GF-D8 (cell line): Measurements from ENCODE around the gene MICALL1.
"Not testable (repeated sequence)": the region's sequence is repeated elsewhere in the genome, so short reads cannot be mapped to it uniquely, and the experiment has no call there.

Experiments used
- DNase-seq: peaks from one replicate; lab custom pipeline; 2025; lab: John Stamatoyannopoulos, UW

MICALL1 gene

DNA sequence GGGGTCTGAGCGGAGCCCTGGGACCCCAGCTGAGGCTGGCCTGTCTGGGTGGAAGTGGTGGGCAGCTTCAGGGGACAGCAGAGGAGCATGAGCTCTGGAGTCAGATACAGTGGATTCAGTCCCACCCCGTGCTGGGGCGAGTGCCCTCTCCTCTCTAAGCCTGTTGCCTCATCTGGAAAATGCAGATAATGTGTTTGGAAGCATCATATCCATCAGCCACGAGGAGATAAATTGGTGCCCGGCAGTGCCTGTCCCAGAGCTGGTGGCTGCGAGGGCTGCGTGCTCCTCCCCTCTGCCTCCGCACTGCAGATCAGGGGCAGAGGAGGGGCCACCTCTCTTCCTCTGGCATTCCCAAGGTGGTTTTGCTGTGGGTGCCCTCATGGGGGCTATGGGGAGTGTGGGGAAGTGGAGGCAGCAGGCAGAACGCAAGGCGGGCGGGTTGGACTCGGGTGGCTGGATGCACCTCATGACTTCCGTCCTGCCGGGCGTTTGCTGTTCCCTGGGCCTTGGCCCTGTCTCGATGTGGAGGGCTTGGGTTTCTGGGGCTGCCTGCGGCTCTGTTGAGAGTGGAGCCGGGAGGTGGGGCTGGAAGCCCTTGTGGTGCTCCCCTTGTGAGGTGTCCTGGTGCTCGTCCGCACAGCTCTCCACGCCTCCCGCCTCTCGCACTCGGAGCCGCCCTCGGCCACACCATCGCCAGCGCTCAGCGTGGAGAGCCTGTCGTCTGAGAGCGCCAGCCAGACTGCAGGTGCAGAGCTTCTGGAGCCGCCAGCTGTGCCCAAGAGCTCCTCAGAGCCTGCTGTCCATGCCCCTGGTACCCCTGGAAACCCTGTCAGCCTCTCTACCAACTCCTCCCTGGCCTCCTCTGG, 20.9 kb downstream of the MICALL1 start:
- no peak for DNase-seq

DNA sequence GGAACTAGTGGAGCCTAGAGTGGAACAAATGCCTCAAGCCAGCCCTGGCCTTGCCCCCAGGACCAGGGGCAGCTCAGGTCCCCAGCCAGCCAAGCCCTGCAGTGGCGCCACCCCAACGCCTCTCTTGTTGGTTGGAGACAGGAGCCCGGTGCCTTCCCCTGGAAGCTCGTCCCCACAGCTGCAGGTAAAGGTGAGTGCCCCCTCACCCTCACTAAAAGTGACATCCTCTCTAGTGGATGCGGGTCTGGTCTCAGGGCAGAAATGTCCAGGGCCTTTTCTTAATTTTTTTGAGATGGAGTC, 21.5 kb downstream of the MICALL1 start:
- DNase-seq: no peak

DNA sequence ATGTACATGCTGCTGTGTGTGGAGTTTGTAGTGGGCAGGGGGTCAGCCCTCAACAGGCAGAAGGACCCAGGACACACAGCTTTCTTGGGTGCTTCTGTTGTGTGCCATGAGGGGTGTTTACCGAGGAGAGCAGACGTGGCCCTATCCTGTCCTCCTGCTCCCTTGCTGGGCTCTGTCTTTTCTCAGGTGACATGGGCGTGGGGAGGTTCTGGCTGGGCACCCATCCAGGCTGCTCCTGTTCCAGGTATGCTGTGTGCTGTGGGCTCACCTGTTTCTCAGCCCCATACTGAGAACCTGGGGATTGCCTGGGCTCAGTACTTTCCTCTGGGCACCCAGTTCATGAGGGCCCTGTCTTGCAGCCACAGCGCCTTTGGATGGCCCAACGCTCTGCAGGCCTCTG, 23.3 kb downstream of the MICALL1 start:
- DNase-seq: no peak

DNA sequence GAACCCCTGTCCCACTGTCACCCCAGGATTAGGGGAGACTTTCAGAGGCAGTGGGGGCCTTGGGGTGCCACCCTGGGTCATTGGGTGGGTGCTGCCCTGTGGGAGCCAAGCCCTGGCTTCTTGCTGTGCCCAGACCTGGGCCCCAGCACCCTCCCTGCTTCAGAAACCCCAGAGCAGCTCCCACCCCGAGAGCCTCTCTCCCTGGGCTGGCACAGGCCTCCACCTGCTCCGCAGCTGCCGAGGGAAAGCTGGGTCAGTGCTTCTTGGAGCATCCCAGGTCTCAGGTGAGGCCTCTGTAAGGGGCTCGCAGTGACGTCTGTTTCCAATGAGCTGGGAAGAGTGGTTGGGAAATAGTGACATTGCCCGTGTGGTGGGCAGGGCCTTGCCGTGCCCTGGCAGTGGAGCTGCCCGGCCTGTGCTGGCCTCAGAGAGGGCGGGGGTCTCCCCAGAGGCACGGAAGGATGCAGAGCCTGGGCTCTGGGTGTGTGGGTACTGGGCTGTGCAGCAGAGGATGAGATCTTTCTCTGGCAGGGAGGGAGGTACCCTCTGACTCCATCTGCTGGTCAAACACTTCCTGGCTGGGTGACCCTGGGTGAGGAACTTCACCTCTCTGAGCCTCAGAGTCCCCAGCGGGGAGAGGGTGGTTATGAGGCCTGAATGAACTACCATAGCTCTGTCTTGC, 24.3 kb downstream of the MICALL1 start:
- no peak for DNase-seq

DNA sequence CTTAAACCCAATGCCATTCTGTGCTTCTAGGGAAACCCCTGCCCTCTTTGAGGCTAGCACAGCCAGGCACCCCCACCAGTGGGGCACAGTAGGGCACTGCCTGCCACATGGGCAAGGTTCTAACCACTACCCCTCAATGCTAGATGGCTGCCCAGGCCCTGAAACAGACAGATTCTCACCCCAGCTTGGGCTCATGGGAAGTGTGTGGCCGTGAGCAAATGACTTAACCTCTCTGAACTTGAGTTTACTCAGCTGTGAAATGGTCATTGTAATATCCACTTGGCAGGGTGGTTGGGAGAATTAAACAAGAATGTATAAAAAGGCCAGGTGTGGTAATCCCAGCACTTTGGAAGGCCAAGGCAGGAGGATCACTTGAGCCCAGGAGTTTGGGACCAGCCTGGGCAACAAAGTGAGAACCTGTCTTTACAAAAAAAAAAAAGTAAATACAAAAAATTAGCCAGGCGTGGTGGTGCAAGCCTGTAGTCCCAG, 24.9 kb downstream of the MICALL1 start:
- no peak for DNase-seq

DNA sequence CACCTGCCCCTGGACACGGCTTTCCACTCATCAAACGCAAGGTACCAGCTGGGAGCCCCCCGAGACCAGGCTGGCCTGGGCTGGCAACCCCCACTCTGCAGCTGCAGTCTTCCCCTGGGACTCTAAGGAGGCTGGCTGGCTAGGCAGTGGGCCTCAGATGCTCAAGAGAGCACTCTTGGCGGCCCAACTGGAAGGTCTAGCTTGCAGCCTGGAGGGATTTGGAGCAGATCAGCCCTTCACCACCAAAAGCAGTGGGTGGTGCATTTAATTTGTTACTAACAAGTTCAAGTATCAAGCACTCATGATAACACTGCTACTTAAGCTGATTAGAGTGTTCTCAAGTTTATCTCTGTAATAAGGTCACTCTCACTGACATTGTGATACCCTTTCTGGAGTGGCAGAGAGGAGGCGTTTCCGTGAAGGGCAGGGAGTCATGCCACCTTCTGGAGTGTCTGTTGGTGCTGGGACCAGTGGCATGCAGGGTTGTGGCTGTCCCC, 25.8 kb downstream of the MICALL1 start:
- no peak for DNase-seq

DNA sequence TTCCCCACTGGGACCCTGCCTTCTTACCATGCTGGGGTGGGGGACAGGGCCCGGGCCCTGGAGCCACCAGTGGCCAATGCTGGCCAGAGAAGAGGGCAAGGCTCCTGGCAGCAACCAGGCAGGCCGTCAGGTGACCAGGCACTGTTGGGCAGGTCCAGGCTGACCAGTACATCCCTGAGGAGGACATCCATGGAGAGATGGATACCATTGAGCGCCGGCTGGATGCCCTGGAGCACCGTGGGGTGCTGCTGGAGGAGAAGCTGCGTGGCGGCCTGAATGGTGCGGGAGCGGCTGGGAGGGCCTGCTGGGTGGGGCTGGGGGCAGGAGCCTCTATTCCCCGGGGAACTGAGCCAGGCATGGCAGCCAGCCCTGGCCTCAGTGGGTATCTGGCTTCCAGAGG, 26.3 kb downstream of the MICALL1 start:
- DNase-seq: no peak

DNA sequence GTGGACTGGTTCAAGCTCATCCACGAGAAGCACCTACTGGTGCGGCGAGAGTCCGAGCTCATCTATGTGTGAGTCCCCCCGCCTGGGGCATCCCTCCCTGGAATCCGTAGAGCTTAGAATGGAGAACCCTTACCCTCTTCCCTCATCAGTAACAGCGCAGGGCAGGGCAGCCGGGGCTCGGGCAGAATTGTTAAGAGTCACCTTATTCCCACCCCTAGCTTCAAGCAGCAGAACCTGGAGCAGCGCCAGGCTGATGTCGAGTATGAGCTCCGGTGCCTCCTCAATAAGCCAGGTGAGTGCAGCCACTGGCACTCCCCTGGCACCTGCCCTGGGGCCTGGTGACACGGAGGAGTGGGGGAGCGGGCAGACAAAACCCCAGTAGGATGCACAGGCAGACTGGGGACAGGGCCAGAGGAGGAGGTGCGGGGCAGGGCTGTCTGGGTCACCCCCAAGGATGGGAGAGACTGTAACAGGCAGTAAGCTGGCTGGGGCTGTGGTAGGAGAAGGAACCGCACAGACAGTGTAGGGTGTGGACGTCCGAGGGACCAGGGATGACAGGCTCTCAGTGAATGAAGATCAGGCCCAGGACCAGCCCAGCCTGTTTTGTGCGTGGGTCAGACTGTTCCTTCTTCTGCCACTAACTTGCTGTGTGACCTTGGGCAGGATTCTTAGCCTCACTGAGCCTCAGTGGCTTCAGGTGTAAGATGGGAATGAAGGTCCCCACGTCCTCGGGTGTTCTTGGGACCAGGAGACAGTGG, 26.9 kb downstream of the MICALL1 start:
- DNase-seq: no peak

DNA sequence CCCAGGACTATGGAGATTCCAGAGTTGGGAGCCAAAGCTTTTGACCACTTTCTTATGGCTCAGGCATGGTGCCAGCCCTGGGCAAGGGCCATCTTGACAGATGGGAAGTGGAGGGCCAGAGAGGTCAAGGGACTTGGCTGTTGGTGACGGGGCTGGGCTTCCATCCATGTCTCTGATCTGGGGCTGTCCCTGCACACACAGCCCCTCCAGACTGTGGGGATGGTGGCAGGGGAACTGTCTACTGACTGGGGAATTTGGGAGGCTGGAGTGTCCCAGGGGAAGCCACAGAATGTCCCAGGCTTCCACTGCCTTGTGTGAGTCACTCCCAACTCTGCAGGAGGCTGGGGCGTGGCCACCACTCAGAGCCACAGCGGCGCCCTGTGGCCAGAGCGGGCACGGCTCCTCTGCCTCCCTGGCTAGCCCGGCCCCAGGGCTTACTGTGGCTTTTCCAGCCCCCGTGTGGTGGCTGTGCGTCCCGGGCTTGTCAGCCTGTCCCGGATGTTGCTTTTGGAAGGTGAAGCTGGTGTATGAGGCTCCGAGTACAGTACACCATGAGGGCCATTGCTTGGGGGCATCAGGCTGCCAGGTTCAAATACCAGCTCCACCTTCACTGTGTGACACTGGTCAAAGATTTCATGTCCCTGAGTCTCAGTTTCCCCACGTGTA, 27.7 kb downstream of the MICALL1 start:
- DNase-seq: peak; percentile 53

DNA sequence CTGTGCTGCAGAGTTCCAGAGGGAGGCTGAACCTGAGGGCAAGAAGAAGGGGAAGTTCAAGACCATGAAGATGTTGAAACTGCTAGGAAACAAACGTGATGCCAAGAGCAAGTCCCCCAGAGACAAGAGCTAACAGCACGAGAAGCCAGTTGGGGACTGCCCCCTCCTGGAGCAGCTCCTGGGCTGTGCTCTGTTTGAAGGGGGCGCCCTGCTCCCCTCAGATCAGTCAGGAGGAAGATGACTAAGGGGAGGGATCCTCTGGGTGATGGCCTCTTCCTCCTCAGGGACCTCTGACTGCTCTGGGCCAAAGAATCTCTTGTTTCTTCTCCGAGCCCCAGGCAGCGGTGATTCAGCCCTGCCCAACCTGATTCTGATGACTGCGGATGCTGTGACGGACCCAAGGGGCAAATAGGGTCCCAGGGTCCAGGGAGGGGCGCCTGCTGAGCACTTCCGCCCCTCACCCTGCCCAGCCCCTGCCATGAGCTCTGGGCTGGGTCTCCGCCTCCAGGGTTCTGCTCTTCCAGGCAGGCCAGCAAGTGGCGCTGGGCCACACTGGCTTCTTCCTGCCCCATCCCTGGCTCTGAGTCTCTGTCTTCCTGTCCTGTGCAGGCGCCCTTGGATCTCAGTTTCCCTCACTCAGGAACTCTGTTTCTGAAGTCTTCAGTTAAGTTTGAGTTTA, 34.7 kb downstream of the MICALL1 start:
- peak; percentile 63 for DNase-seq

DNA sequence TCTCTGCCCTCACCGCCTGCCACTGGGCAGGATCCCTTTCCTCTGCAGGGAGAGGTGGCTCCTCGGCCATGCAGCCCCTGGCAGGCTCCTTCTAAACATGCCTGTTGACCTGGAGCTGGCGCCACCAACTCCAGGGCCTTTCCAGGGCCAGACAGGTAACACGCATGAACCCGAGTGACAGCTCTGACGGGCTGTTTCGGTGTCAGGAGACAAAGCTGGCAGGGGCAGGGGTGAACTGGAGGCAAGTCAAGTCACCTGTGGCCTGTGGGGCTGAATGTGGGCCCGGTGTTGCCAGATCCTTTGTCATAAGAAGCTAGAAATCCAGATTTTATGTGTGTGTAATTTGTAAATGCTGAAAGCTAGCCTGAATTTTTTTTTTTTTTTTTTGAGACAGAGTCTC, 36.0 kb downstream of the MICALL1 start:
- no peak for DNase-seq

DNA sequence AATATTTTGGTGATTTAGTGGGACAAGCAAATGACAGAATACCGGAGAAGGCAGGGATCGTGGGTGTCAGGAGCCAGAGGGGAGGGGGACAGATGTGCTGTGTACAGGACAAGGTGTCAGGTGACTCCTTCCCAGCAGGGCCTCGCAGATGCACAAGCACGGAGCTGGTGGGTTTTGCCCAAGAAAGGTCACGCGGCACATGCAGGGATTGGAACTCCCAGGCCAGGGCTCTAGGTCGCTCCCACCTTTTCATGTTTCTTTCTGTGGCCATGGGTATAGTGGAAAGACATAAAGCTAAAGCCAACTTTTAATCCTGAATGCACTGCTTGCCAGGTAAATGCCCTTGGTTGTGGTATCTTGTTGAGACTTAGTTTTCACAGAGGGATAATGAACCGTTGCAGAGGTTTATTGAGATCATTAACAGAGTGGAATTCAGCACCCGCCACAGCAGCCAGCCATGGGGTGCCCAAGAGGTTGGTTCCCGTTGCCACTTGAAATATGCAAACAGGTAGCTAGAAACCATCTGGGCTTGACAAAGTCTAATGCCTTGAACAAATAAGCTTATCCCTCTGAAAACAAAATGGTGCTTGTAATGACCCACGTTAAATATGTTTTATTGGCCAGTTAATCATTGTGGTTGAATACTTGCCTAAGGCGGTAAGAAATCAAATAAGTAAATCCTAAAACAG, 37.2 kb downstream of the MICALL1 start:
- DNase-seq: no peak

DNA sequence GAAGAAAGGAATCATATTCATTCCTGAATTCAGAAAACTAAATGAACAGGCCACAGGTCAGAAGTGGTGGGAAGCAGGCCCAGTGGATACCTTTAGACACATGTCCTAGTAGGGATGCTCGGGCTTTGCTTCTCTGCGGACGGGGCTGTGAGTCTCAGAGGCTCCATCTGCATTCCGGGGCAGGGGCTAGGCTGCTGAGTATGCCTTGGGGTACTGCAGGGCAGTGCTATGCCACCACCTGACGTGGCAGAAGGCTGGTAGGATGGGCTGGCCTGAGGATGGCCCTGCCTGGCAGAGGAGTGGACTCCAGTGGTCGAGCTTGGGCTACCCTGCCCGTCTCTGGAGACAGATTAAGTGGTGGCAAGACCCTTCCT, 37.7 kb downstream of the MICALL1 start:
- no peak for DNase-seq

DNA sequence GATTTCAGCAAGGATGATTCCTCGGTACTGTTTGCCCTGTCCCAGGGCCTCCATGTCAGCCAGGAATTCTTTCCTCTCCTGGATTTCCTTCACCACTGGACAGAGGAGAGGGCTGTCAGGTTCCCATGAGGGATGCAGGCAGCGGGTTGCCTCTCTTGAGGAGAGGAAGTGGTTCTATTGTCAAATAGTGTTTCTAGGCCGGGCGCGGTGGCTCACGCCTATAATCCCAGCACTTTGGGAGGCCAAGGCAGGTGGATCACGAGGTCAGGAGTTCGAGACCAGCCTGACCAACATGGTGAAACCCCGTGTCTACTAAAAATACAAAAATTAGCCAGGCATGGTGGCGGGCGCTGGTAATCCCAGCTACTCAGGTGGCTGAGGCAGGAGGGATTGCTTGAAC, 38.3 kb downstream of the MICALL1 start:
- not testable (repeated sequence) for DNase-seq

DNA sequence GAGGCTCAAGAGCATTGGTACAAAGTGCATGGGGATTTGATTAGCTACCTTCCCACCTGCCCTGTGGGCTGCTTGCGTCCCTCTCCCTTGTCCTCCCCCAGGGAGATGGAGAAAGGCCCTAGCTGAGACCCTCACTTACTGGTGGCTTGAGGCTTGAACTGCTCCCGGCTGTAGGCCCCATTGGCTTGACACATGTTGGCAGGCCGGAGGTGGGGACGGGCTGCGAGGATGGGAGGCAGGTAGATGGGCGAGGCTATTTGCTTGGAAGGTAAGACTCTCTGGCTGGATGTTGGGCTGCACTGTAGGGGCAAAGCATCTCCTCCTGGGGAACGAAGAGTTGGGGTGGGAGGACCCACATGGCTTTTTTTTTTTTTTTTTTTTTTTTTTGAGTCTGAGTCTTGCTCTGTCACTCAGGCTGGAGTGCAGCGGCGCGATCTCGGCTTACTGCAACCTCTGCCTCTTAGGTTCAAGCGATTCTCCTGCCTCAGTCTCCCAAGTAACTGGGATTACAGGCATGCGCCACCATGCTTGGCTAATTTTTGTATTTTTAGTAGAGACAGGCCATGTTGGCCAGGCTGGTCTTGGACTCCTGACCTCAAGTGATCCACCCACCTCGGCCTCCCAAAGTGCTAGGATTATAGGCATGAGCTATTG, 41.2 kb downstream of the MICALL1 start:
- not testable (repeated sequence) for DNase-seq

DNA sequence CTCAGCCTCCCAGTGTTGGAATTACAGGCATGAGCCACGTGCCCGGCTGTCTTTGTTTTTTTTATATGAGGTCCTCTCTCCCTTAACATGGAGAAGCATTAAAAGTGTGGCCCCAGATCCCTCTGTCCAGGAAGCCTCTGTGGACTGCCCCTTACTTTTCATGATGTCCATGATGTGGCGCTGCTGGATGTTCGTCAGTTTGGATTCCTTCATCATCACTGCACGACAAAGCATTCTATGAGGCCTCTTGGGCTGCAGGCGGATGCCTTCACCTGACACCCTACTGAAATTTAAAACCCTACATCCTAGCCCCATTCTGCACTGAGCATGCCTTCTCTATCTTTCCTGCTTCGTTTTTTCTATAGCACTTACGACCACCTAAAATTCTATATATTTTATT, 45.2 kb downstream of the MICALL1 start:
- no peak for DNase-seq

DNA sequence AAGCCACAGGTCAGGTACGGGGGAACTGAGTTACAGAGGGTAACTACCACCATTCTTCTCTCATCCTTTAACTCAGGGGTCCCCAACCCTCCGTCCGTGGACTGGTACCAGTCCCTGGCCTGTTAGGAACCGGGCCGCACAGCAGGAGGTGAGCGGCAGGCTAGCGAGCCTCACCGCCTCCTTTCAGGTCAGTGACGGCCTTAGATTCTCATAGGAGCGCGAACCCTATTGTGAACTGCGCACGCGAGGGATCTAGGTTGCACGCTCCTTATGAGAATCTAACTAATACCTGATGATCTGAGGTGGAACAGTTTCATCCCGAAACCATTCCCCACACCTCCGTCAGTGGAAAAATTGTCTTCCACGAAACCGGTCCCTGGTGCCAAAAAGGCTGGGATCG, 46.5 kb downstream of the MICALL1 start:
- not testable (repeated sequence) for DNase-seq

DNA sequence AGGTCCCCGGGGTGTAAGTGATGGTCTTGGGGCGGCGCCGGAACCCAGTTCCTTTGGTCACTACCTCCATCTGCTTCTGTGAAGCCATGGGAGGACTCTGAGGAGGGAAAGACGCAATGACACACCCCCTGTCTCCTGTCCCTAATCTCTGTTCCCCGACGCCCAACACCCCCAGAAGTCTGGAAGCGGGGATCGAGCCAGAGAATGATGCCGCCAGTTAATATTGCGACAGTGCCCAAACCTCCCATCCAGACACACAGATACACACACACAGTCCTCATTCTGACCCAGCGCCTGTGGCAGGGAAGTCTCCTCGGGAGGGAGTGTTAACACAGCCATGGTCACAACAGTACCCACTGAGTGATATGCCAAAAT, 47.0 kb downstream of the MICALL1 start:
- DNase-seq: no peak

DNA sequence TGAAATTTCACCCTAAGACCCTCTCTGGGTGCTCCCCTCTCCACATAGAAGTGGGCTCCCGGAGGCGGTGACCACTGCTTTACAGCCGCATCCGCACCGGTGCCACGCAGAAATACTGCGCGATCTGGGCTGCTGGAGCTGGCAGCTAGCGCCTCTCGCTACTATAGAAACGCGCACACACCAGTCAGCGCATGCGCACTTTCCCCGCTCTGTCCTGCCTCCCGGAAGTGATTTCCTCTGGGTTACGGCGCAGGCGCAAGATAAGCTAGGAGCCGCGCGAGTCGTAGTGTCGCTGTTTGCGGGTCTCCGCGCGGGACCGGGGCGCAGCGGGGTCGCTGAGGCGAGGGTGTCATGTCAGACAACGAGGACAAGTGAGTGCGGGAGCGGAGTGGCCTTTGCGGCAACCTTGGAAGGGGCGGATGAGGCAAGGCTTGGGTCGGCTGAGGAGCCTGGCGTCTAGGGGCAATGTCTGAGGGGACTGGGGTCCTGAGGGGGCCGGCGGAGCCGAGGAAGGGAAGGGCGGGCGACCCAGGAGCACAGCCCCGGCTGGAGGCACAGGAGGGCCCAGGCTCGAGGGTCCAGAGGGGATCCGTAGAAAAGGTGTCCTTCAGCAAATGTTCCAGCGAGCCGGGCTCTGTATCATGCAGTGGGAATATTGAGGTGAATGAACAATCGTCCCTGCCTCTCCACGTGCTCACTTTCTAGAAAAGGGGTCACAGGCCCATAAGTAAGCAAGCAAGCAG, 47.5 kb downstream of the MICALL1 start, which contains the start of the genes C22orf23 and POLR2F:
Gene C22orf23 (minus strand): TSS at position 165 of the 743 bp plus-strand sequence. CDS start 452 bp downstream, outside the sequence.
Gene POLR2F (plus strand): TSS at position 263 of the 743 bp plus-strand sequence. CDS start 89 bp downstream, at position 352.
- peak; percentile 81 for DNase-seq
